ENCODE results near the gene ROCK2.

GRCh38 chr2:11187731-11188130, 156.7 kb downstream of the ROCK2 start:
- TF ChIP-seq POLR2A (IDR thresholded peaks at IDR 0.05) (no peak), CTCF (IDR thresholded peaks at IDR 0.05) (no peak), POLR2AphosphoS5 (IDR thresholded peaks at IDR 0.05) (no peak), EP300 (IDR thresholded peaks at IDR 0.05) (no peak)

All from sigmoid colon (tissue), 4 donors.